Measurements from ENCODE around the gene PPP1R14B.

The PPP1R14B gene

DNA sequence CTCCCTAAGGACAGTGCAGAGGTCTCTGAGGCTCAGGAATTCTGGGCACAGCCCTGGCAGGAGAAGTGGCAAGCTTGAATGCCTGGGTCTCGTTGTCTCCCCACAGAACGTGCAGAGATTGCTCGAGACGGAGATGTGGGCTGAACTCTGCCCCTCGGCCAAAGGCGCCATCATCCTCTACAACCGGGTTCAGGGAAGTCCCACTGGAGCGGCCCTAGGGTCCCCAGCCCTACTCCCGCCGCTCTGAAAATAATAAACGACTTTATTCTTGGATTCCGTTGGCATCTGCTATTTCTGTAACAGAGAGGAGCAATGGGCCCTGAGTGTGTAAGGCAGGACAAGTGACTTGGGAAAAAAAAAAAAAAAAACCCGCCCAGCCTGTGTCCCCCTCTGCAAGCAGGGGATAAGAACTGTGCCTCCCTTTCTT lies 17.0 kb downstream of the PPP1R14B start:
- DNase-seq (ENCODE audit: extremely low read depth, insufficient read length) = no peak
- H3K36me3 ChIP-seq (ENCODE audit: control insufficient read depth, insufficient read depth, low read length) = peaks cover under 1% of the 10 kb centered on the region
- H3K4me3 ChIP-seq (replicated peaks; ENCODE audit: low read depth, low read length) = peak overlapping the region; percentile 79
- TF ChIP-seq, protein P1, sequence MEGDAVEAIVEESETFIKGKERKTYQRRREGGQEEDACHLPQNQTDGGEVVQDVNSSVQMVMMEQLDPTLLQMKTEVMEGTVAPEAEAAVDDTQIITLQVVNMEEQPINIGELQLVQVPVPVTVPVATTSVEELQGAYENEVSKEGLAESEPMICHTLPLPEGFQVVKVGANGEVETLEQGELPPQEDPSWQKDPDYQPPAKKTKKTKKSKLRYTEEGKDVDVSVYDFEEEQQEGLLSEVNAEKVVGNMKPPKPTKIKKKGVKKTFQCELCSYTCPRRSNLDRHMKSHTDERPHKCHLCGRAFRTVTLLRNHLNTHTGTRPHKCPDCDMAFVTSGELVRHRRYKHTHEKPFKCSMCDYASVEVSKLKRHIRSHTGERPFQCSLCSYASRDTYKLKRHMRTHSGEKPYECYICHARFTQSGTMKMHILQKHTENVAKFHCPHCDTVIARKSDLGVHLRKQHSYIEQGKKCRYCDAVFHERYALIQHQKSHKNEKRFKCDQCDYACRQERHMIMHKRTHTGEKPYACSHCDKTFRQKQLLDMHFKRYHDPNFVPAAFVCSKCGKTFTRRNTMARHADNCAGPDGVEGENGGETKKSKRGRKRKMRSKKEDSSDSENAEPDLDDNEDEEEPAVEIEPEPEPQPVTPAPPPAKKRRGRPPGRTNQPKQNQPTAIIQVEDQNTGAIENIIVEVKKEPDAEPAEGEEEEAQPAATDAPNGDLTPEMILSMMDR (IDR thresholded peaks at IDR 0.05; ENCODE audit: insufficient read depth, low read length, poor library complexity, severe bottlenecking) = no peak
- H3K27me3 ChIP-seq (replicated peaks; ENCODE audit: control insufficient read depth, insufficient read depth, low read length) = no peaks in the 10 kb centered on the region

DNA sequence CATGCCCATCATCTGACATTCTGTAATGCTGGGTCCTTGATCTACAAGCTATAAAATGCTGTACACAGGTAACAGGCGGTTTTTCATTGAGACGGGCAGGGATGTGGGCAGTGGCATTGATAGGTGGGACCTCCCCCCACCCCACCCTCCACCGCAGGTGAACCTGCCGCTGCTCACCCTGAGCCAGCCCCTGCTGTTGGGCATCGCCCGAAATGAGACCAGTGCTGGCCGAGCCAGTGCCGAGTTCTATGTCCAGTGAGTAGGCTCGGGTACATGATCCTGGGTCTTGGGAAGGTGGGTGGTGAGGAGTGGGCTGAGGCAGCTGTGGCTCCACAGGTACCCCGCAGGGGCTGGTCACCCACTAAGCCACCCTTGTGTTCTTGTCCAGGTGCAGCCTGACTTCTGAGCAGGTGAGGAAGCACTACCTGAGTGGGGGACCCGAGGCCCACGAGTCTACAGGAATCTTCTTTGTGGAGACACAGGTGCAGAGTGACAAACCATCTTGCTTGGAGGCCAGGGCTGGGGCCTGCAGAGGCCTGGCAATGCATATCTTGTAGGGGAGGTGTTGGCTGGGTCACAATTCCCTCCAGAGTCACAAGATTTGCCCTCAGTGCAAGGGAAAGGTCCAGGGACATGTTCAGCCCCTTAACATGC lies 17.5 kb downstream of the PPP1R14B start:
- Histone ChIP-seq H3K27me3 (replicated peaks; ENCODE audit: control insufficient read depth, insufficient read depth, low read length) (no peaks in the 10 kb centered on the region), H3K4me3 (replicated peaks; ENCODE audit: low read depth, low read length) (no peak overlapping the region), H3K36me3 (ENCODE audit: control insufficient read depth, insufficient read depth, low read length) (peaks cover 3% of the 10 kb centered on the region)
- TF ChIP-seq, protein P1 (IDR thresholded peaks at IDR 0.05; ENCODE audit: insufficient read depth, low read length, poor library complexity, severe bottlenecking) = no peak
- no peak for DNase-seq (ENCODE audit: extremely low read depth, insufficient read length)

DNA sequence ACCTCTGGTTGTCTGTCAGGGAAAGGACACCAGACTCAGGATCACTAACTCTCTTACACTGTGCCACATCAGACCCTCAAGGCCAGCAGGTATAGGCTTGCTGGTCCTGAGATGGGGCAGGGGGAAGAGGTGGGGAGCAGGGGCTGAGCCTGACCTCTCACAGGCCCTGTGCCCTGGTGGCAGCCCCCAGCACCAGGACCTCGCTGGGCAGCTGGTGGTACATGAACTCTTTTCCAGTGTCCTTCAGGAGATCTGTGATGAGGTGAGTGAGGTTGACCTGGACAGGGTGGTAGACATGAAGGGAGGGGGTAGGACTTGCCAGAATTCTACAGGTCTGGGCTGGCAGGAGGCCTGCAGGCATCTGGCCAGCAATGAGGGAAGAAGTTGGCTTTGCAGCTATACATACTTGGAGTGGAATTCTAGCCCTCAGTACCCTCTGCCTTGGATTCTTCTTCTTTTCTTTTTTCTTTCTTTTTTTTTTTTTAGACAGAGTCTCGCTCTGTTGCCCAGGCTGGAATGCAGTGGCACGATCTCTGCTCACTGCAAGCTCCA lies 19.3 kb downstream of the PPP1R14B start:
- TF ChIP-seq, protein P1 (IDR thresholded peaks at IDR 0.05; ENCODE audit: insufficient read depth, low read length, poor library complexity, severe bottlenecking) = no peak
- H3K27me3 ChIP-seq (replicated peaks; ENCODE audit: control insufficient read depth, insufficient read depth, low read length) = no peaks in the 10 kb centered on the region
- no peak for DNase-seq (ENCODE audit: extremely low read depth, insufficient read length)
- peak overlapping the region; percentile 94 for H3K4me3 ChIP-seq (replicated peaks; ENCODE audit: low read depth, low read length)
- peaks cover 16% of the 10 kb centered on the region for H3K36me3 ChIP-seq (ENCODE audit: control insufficient read depth, insufficient read depth, low read length)

DNA sequence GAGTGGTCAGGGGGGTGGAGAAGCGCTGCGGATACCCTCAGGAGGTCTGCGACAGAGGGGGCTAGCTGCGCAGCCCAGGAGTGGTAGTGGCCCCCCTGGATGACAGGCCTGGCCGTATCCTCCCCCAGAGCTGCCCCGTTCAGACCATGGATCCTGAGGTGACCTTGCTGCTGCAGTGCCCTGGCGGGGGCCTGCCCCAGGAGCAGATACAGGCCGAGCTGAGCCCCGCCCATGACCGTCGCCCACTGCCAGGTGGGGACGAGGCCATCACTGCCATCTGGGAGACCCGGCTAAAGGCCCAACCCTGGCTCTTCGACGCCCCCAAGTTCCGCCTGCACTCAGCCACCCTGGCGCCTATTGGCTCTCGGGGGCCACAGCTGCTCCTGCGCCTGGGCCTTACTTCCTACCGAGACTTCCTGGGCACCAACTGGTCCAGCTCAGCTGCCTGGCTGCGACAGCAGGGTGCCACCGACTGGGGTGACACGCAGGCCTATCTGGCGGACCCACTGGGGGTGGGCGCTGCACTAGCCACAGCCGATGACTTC lies 20.2 kb downstream of the PPP1R14B start:
- peak; percentile 82 for DNase-seq (ENCODE audit: extremely low read depth, insufficient read length)

DNA sequence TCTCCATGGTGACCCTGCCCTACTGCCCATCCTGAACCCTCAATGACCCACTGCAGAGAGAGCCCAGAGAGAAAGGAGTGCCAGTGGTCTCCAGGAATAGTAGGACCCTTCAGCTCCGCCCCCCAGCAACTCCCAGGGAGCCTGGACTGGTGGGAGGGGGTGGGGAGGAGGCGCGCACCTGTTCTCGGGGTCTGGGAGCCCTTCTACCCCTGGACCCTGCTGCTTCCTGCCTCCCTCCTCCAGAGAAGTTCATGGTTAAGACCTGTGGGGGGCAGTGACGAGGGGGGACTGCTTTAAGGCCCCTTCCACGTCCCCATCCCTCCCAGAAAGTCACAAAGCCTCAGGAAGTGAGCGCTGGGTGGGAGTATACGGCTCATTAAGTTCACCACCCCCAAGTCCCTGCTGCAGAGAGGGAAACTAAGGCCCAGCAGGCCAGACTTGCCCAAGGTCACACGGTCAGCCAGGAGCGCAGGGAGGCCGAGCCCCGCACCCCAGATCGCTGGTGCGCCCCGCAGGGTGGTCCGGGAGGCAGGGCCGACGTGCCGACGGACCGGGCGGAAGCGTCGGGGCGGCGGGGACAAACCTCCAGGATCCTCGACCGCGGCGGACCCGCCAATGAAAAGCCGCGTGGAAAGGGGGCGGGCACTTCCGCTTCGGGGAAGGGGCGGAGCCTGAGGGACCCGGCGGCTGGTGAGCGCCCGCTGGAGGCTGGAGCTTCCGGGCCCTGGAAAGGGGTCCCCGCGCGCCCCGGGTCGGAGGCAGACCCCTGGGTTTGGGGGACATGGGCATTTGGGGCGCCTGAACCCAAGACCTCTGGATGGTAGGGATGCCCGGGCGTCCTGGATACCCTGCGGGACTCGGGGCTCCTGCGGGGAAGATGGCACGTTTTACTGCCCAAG lies 20.9 kb downstream of the PPP1R14B start, which contains the start of the genes NUDT22 and TRPT1:
NUDT22 (plus strand) TSS at position 667 of the 899 bp plus-strand sequence. CDS start 379 bp downstream, outside the sequence.
TRPT1 (minus strand) TSS at position 579 of the 899 bp plus-strand sequence; CDS start at position 253, 326 bp downstream.
- Histone ChIP-seq H3K4me3 (replicated peaks; ENCODE audit: low read depth, low read length) (peak within 1 kb of the TSS; percentile 94), H3K27me3 (replicated peaks; ENCODE audit: control insufficient read depth, insufficient read depth, low read length) (no peaks in the 10 kb centered on the region), H3K36me3 (ENCODE audit: control insufficient read depth, insufficient read depth, low read length) (peaks cover 22% of the 10 kb centered on the region)
- DNase-seq (ENCODE audit: extremely low read depth, insufficient read length) = peak; percentile 92
- TF ChIP-seq, protein P1 (IDR thresholded peaks at IDR 0.05; ENCODE audit: insufficient read depth, low read length, poor library complexity, severe bottlenecking) = peak; percentile 35

More for the DNA sequence above, 20.2 kb downstream of the PPP1R14B start:
- Histone ChIP-seq H3K4me3 (replicated peaks; ENCODE audit: low read depth, low read length) (peak overlapping the region; percentile 94), H3K36me3 (ENCODE audit: control insufficient read depth, insufficient read depth, low read length) (peaks cover 17% of the 10 kb centered on the region), H3K27me3 (replicated peaks; ENCODE audit: control insufficient read depth, insufficient read depth, low read length) (no peaks in the 10 kb centered on the region)
- TF ChIP-seq, protein P1 (IDR thresholded peaks at IDR 0.05; ENCODE audit: insufficient read depth, low read length, poor library complexity, severe bottlenecking) = peak; percentile 6
